Mammary epithelial cell (primary cell): Measurements from ENCODE around the gene SMIM31.

Experiments used
- CTCF ChIP-seq, 2 donors: IDR thresholded peaks in 1 of 2; conservative IDR thresholded peaks in 1 of 2; 2 replicates each; pipeline ENCODE4 v1.5.1; 2011 to 2012; ENCODE audit warnings: inconsistent platforms in 2 of 2, low read length in 2 of 2, mild to moderate bottlenecking in 2 of 2, control low read depth in 1 of 2, low read depth in 1 of 2; ENCODE audit not compliant: insufficient read depth in 1 of 2; ENCODE audit errors: extremely low read depth in 1 of 2
- EZH2 ChIP-seq: IDR thresholded peaks from 2 replicates; pipeline ENCODE4 v1.6.1; 2012; ENCODE audit warnings: low read length, inconsistent platforms, borderline replicate concordance

GRCh38 chr4:164761746-164762275, 7.9 kb downstream of the SMIM31 start:
- TF ChIP-seq CTCF (conservative IDR thresholded peaks at IDR 0.05 in 1 of 2, IDR thresholded peaks at IDR 0.05 in 1 of 2; ENCODE audit: extremely low read depth in 1 of 2, insufficient read depth in 1 of 2, low read depth in 1 of 2, low read length in 2 of 2) (no peak), EZH2 (no peak)
